Panc1 (cell line): ENCODE data around the gene TMEM209.

Source experiments
- POLR2AphosphoS5 ChIP-seq: IDR thresholded peaks from 2 replicates; pipeline ENCODE4 v1.6.1; 2012; ENCODE audit warnings: mild to moderate bottlenecking, low read depth, low read length, moderate library complexity
- SIN3A ChIP-seq: IDR thresholded peaks from 2 replicates; pipeline ENCODE4 v1.6.1; 2012; ENCODE audit warnings: low read depth, mild to moderate bottlenecking, low read length, moderate library complexity, borderline replicate concordance; ENCODE audit not compliant: insufficient read depth
- TF ChIP-seq, protein P1 (sequence below): fragments of 450-650 bp; IDR thresholded peaks from 2 replicates; pipeline ENCODE4 v1.5.1; 2017; ENCODE audit warnings: mild to moderate bottlenecking
- TF ChIP-seq, protein P2 (sequence below), 2 experiments: IDR thresholded peaks; 2 replicates each; pipeline ENCODE4 v1.6.1; 2011 to 2012; ENCODE audit warnings: low read depth in 2 of 2, control low read depth in 1 of 2, low read length in 1 of 2, mild to moderate bottlenecking in 1 of 2, moderate library complexity in 1 of 2; ENCODE audit not compliant: insufficient read depth in 1 of 2

DNA sequence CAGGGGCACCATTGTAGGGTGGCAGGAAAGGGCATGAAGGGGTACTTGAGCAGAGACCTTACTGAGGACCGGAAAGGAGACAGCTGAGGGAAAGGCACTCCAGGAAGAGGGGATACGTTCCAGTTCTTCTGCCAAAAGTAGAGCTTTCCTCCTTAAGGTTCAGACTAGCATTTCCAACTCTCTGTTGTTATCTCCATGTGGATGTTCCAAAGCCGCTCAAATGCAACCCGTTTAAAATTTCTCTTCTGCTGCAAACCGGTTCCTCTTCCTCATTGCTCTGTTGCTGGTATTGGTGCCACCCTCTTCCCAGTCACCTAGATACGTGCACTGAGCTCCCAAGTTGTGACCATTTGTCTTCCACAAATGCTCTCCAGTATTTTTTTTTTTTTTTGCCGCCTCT is 47.5 kb downstream of the TMEM209 start:
- TF ChIP-seq SIN3A (no peak), POLR2AphosphoS5 (no peak)
- TF ChIP-seq, protein P1, sequence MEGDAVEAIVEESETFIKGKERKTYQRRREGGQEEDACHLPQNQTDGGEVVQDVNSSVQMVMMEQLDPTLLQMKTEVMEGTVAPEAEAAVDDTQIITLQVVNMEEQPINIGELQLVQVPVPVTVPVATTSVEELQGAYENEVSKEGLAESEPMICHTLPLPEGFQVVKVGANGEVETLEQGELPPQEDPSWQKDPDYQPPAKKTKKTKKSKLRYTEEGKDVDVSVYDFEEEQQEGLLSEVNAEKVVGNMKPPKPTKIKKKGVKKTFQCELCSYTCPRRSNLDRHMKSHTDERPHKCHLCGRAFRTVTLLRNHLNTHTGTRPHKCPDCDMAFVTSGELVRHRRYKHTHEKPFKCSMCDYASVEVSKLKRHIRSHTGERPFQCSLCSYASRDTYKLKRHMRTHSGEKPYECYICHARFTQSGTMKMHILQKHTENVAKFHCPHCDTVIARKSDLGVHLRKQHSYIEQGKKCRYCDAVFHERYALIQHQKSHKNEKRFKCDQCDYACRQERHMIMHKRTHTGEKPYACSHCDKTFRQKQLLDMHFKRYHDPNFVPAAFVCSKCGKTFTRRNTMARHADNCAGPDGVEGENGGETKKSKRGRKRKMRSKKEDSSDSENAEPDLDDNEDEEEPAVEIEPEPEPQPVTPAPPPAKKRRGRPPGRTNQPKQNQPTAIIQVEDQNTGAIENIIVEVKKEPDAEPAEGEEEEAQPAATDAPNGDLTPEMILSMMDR = no peak
- TF ChIP-seq, protein P2, sequence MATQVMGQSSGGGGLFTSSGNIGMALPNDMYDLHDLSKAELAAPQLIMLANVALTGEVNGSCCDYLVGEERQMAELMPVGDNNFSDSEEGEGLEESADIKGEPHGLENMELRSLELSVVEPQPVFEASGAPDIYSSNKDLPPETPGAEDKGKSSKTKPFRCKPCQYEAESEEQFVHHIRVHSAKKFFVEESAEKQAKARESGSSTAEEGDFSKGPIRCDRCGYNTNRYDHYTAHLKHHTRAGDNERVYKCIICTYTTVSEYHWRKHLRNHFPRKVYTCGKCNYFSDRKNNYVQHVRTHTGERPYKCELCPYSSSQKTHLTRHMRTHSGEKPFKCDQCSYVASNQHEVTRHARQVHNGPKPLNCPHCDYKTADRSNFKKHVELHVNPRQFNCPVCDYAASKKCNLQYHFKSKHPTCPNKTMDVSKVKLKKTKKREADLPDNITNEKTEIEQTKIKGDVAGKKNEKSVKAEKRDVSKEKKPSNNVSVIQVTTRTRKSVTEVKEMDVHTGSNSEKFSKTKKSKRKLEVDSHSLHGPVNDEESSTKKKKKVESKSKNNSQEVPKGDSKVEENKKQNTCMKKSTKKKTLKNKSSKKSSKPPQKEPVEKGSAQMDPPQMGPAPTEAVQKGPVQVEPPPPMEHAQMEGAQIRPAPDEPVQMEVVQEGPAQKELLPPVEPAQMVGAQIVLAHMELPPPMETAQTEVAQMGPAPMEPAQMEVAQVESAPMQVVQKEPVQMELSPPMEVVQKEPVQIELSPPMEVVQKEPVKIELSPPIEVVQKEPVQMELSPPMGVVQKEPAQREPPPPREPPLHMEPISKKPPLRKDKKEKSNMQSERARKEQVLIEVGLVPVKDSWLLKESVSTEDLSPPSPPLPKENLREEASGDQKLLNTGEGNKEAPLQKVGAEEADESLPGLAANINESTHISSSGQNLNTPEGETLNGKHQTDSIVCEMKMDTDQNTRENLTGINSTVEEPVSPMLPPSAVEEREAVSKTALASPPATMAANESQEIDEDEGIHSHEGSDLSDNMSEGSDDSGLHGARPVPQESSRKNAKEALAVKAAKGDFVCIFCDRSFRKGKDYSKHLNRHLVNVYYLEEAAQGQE (IDR thresholded peaks at IDR 0.05; ENCODE audit: insufficient read depth in 1 of 2, low read depth in 2 of 2, low read length in 1 of 2) = no peak
